H1 (cell line): ENCODE results near the gene PTCRA. TPM values are rescaled to one million over a fixed set of nuclear protein-coding genes. Genes with fewer than 3 reads are reported as not detected.

Source experiments
- CHD1 ChIP-seq: IDR thresholded peaks from 2 replicates; pipeline ENCODE4 v1.6.1; 2012; ENCODE audit warnings: low read depth, low read length, improper control_type of control experiment
- RBBP5 ChIP-seq: IDR thresholded peaks from 2 replicates; pipeline ENCODE4 v1.7.1; 2012; ENCODE audit warnings: low read depth, mild to moderate bottlenecking, inconsistent platforms, low read length, moderate library complexity, borderline replicate concordance
- RNF2 ChIP-seq: fragments of 200-900, 300-1000 bp; sonication (generic); IDR thresholded peaks from 2 replicates; pipeline ENCODE4 v1.7.1; 2016; ENCODE audit warnings: borderline replicate concordance, low read depth, mild to moderate bottlenecking, antibody characterized with exemption, low read length; ENCODE audit not compliant: poor library complexity, severe bottlenecking; ENCODE audit errors: missing control alignments
- SIN3A ChIP-seq, 2 experiments: IDR thresholded peaks in 1 of 2; conservative IDR thresholded peaks in 1 of 2; 2 replicates each; pipeline ENCODE4 v1.6.1; 2011 to 2012; ENCODE audit warnings: low read length in 2 of 2, improper control_type of control experiment in 1 of 2, low read depth in 1 of 2, mild to moderate bottlenecking in 1 of 2
- polyA plus RNA-seq, 7 experiments: library from polyadenylated mRNA; depleted of rRNA in 3 of 7; stranded (reverse) in 5 of 7; unstranded in 2 of 7; fragments of >200 nt in 5 of 7; fragments of 200-250 nt in 2 of 7; gene quantifications; 1 replicate in 5 of 7; 2 replicates in 1 of 7; 4 replicates in 1 of 7; pipeline versions ENCODE4 v1.2.1 to v1.2.3, GENCODE V29; 2011 to 2013; ENCODE audit warnings: missing spikeins in 2 of 7, mixed read lengths in 2 of 7
- total RNA-seq: library from RNA; stranded (reverse); fragmentation: NEBNext Ultra II Directional; extraction: Animal tissue kit (Norgen Biotek cat#: 25700); gene quantifications from 2 replicates; pipeline ENCODE4 v1.2.1, GENCODE V29; 2021
- TF ChIP-seq, protein P1 (sequence below): fragments of 300-600 bp; sonication (generic); IDR thresholded peaks from 2 replicates; pipeline ENCODE4 v1.7.1; 2012; ENCODE audit warnings: low read length, moderate library complexity, mild to moderate bottlenecking, inconsistent platforms; ENCODE audit not compliant: insufficient replicate concordance
- TF ChIP-seq, protein P2 (sequence below): IDR thresholded peaks from 2 replicates; pipeline ENCODE4 v1.6.1; 2012; ENCODE audit warnings: low read length, inconsistent platforms

The PTCRA gene
- total and polyA plus RNA-seq, 2 of the 8 experiments (the other 6 are each of a cell fraction or from before 2014, with no cell fraction given): not detected

DNA sequence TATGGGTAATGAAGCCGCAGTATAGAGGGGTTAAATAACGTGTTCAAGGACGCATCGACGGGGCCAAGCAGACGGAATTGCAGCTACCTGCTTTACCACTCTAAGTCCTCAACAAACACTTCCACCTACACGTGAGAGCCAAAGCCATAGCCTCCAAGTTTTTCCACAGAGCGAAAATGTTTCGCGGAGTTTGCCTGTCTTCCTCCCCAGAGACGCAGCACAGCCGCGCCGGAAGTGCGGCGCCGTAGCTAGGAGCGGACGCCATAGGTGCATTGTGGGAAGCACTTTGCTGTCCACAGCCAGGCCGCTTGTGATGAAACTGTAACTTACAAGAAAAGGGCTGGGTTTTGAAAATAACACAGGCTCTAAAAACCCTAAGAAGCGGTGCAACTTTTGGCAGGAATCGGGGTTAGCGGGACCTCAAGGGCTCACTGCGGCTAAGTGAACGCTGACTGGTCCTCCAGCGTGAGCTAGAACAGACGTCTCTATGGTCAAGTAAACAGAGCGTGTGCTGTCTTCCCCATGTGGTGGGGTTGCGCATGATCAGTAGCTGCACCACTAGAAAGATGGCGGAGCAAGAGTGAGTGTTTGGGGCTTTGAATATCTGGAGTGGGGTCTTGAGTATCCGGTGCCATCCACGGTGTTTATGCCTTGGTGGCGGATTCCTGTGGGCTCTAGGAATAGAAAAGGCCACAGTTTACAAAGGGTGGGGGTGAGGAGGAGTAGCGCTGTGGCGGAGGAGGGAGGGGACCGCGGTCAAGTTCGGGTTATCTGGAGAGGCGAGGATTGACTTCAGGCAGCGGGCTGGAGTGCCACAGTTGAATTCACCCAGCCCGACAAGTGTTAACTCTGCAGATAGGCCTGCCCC lies 36.2 kb upstream of the PTCRA start, which contains the start of gene RPL7L1 (continued):
- TF ChIP-seq, protein P1, sequence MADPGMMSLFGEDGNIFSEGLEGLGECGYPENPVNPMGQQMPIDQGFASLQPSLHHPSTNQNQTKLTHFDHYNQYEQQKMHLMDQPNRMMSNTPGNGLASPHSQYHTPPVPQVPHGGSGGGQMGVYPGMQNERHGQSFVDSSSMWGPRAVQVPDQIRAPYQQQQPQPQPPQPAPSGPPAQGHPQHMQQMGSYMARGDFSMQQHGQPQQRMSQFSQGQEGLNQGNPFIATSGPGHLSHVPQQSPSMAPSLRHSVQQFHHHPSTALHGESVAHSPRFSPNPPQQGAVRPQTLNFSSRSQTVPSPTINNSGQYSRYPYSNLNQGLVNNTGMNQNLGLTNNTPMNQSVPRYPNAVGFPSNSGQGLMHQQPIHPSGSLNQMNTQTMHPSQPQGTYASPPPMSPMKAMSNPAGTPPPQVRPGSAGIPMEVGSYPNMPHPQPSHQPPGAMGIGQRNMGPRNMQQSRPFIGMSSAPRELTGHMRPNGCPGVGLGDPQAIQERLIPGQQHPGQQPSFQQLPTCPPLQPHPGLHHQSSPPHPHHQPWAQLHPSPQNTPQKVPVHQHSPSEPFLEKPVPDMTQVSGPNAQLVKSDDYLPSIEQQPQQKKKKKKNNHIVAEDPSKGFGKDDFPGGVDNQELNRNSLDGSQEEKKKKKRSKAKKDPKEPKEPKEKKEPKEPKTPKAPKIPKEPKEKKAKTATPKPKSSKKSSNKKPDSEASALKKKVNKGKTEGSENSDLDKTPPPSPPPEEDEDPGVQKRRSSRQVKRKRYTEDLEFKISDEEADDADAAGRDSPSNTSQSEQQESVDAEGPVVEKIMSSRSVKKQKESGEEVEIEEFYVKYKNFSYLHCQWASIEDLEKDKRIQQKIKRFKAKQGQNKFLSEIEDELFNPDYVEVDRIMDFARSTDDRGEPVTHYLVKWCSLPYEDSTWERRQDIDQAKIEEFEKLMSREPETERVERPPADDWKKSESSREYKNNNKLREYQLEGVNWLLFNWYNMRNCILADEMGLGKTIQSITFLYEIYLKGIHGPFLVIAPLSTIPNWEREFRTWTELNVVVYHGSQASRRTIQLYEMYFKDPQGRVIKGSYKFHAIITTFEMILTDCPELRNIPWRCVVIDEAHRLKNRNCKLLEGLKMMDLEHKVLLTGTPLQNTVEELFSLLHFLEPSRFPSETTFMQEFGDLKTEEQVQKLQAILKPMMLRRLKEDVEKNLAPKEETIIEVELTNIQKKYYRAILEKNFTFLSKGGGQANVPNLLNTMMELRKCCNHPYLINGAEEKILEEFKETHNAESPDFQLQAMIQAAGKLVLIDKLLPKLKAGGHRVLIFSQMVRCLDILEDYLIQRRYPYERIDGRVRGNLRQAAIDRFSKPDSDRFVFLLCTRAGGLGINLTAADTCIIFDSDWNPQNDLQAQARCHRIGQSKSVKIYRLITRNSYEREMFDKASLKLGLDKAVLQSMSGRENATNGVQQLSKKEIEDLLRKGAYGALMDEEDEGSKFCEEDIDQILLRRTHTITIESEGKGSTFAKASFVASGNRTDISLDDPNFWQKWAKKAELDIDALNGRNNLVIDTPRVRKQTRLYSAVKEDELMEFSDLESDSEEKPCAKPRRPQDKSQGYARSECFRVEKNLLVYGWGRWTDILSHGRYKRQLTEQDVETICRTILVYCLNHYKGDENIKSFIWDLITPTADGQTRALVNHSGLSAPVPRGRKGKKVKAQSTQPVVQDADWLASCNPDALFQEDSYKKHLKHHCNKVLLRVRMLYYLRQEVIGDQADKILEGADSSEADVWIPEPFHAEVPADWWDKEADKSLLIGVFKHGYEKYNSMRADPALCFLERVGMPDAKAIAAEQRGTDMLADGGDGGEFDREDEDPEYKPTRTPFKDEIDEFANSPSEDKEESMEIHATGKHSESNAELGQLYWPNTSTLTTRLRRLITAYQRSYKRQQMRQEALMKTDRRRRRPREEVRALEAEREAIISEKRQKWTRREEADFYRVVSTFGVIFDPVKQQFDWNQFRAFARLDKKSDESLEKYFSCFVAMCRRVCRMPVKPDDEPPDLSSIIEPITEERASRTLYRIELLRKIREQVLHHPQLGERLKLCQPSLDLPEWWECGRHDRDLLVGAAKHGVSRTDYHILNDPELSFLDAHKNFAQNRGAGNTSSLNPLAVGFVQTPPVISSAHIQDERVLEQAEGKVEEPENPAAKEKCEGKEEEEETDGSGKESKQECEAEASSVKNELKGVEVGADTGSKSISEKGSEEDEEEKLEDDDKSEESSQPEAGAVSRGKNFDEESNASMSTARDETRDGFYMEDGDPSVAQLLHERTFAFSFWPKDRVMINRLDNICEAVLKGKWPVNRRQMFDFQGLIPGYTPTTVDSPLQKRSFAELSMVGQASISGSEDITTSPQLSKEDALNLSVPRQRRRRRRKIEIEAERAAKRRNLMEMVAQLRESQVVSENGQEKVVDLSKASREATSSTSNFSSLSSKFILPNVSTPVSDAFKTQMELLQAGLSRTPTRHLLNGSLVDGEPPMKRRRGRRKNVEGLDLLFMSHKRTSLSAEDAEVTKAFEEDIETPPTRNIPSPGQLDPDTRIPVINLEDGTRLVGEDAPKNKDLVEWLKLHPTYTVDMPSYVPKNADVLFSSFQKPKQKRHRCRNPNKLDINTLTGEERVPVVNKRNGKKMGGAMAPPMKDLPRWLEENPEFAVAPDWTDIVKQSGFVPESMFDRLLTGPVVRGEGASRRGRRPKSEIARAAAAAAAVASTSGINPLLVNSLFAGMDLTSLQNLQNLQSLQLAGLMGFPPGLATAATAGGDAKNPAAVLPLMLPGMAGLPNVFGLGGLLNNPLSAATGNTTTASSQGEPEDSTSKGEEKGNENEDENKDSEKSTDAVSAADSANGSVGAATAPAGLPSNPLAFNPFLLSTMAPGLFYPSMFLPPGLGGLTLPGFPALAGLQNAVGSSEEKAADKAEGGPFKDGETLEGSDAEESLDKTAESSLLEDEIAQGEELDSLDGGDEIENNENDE: no peak
- TF ChIP-seq CHD1 (no peak), SIN3A (conservative IDR thresholded peaks at IDR 0.05 in 1 of 2, IDR thresholded peaks at IDR 0.05 in 1 of 2; ENCODE audit: low read depth in 1 of 2, low read length in 2 of 2) (peak in 1 of 2 experiments; percentile 89; a peak in 2 of 4 replicates), RNF2 (no peak), RBBP5 (peak; percentile 70; the same call in 1 of the 2 replicates)
- TF ChIP-seq, protein P2, sequence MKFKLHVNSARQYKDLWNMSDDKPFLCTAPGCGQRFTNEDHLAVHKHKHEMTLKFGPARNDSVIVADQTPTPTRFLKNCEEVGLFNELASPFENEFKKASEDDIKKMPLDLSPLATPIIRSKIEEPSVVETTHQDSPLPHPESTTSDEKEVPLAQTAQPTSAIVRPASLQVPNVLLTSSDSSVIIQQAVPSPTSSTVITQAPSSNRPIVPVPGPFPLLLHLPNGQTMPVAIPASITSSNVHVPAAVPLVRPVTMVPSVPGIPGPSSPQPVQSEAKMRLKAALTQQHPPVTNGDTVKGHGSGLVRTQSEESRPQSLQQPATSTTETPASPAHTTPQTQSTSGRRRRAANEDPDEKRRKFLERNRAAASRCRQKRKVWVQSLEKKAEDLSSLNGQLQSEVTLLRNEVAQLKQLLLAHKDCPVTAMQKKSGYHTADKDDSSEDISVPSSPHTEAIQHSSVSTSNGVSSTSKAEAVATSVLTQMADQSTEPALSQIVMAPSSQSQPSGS: peak; percentile 86; the same call in 1 of the 2 replicates
